GM18520 (cell line): ENCODE results near the gene TIMM17A.

ENCODE experiments used
- ATAC-seq: cut with Tn5 transposase; IDR thresholded peaks from one replicate; pipeline ENCODE4 v1.9.1; 2021; ENCODE audit not compliant: unreplicated experiment

The TIMM17A gene

DNA sequence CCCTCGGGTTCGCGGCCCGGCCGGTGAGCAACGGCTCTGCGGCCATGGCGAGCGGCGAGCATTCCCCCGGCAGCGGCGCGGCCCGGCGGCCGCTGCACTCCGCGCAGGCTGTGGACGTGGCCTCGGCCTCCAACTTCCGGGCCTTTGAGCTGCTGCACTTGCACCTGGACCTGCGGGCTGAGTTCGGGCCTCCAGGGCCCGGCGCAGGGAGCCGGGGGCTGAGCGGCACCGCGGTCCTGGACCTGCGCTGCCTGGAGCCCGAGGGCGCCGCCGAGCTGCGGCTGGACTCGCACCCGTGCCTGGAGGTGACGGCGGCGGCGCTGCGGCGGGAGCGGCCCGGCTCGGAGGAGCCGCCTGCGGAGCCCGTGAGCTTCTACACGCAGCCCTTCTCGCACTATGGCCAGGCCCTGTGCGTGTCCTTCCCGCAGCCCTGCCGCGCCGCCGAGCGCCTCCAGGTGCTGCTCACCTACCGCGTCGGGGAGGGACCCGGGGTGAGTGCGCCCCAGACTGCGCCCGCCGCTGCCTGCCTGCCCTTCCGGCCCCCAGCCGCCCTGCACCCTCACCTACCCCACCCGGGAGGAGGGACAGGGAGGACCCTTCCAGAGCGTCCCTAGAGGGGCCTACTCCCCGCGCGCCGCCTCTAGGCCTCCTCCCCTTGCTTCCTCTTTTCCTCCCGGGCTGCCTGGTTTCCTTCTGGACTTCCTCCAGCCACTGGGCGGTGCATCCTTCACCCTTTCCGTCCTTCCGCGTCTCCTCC lies 27.5 kb downstream of the TIMM17A start, which contains the start of gene RNPEP:
RNPEP (plus strand) TSS at position 26 of the 757 bp plus-strand sequence; CDS start at position 45, 19 bp downstream.
- ATAC-seq, result peak; percentile 55

GRCh38 chr1:201983380-201983805 lies 28.1 kb downstream of the TIMM17A start:
- ATAC-seq, result no peak

DNA sequence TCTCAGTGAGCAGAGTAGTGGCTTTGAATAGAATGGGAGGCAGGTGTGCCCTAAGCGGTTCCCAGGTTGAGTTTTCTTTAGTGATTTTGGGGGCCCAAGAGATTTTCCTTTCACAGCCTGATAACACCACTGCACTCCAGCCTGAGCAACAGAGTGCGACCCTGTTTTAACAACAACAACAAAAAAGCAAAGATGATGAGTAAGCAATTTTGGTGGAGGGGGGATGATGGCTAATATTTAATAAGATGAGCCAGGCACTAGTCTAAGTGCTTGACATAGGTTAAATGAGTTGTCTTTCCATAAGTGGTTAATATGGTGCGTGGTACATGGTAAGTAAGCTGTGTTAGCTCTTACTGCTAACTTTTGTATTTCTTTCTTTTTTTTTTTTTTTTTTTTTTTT lies 29.1 kb downstream of the TIMM17A start:
- ATAC-seq, result no peak

DNA sequence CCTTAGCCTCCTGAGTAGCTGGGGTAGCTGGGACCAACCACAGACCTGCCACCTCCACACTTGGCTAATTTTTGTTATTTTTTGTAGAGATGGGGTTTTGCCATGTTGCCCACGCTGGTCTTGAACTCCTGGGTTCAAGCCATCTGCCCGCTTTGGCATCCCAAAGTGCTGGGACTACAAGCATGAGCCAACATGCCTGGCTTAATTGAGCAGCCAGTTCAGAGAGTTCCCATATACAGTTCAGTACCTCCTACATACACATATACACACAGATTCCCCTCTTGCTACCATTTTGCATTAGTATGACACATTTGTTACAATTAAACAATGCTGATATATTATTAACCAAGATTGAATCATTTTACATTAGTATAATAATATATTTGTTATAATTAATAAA lies 30.1 kb downstream of the TIMM17A start:
- no peak for ATAC-seq

GRCh38 chr1:201988601-201989000 lies 33.3 kb downstream of the TIMM17A start:
- ATAC-seq, result no peak

GRCh38 chr1:201989354-201990128 lies 34.2 kb downstream of the TIMM17A start:
- no peak for ATAC-seq

DNA sequence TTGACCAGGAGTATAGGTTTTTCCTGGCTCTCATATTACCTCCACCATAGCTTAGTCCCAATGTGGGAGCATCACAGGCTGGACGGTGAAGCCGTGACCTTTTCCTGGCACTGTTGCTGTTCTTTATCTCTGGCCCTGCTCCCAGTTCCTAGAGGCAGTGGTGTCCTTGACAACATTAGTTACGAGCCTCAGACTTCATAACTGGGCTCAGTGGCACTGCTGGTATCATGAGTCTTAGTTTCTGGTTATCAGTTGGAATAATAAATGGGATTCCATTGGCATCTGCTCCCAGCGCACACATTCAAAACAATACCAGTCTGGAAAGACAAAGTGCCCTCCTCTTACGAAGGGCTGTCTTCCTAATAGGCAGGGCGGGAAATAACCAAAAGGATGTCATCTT lies 35.1 kb downstream of the TIMM17A start:
- ATAC-seq, result no peak

GRCh38 chr1:201999625-202000238 lies 44.4 kb downstream of the TIMM17A start:
- ATAC-seq, result no peak

- ATAC-seq, result no peak
These were observed 47.2 kb downstream of the TIMM17A start for GRCh38 chr1:202002507-202002906.

- ATAC-seq, result no peak
These were observed 49.4 kb downstream of the TIMM17A start for GRCh38 chr1:202004711-202005110.

DNA sequence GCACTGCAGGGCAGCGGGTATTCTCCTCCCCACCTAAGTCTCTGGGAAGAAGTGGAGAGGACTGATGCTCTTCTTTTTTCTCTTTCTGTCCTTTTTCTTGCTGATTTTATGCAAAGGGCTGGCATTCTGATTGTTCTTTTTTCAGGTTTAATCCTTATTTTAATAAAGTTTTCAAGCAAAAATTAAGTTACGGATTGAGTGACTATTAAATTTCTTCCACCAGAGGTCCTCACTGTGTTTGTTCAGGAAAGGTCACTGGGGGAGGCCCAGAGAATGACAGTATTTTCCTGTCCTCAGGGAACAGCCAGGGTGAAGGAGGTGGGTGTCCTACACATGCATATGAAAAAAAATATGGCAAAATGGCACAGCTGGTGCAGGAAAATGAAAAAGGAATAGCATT lies 50.7 kb downstream of the TIMM17A start:
- no peak for ATAC-seq

DNA sequence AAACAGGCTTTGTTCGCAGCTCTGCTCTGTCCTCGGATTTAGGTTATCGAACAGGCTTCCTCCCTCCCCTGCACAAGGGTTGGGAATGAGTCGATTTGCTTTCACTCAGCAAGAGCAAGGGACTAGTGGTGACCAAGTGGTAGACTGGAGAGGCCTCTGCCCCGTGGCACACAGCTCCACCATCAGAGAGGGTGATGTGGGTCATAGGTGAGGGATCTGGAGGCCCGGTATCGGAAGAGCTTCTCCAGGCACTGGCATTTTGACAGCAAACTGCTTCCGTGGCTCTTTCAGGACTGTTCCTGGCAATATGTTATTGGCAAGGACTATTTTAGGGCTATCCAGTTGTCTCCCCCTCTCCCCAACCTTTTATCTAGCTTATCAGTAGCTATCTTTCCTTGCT lies 52.0 kb downstream of the TIMM17A start:
- ATAC-seq, result no peak

GRCh38 chr1:202007805-202008489 lies 52.6 kb downstream of the TIMM17A start:
- ATAC-seq, result no peak

DNA sequence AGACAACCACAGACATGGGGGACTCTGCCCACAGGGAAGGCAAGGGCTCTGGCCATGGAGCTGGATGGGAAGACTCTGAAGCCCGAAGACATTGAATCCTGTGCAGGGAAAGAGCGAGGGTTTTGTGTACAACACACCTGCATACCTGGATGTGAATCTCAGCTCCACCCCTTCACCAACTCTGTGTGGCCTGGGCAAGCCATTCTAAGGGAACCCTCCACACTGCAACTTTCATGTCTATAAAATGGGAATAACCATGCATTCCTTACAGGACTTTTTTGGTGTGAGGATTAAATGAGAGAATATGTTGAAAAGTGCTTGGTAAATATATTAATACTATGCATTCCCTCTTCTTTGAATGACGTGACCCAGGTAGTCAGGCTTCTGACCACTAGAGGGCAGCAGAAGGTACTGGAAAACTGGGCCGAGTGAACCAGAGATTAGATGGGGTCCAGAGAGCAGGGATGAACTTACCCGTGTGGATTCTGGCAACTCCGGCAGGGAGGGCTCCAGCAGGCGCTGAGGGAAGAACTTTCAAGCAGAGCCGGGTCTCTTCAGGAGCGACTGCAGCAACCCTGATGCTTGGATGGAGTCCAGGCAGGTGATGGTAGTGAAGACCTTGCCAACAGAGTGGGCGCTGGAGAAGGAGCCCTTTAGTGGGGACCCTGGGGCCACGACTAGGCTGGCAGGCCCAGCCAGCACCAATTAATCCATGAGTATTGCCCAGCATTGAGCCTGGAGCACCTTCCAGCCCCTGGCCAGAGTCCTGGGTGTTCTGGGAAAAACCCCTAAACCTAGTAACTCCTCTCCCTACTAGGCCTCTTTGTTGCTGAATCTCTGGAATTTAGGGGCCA lies 54.2 kb downstream of the TIMM17A start:
- peak; percentile 33 for ATAC-seq

GRCh38 chr1:202010180-202011015 lies 55.1 kb downstream of the TIMM17A start, which contains the start of gene ELF3:
ELF3 (plus strand) TSS chr1:202010587; CDS start chr1:202011137, 550 bp downstream.
- ATAC-seq, result peak; percentile 88

- ATAC-seq, result no peak
These were observed 56.7 kb downstream of the TIMM17A start for GRCh38 chr1:202011994-202012393.

- no peak for ATAC-seq
These were observed 57.5 kb downstream of the TIMM17A start for GRCh38 chr1:202012544-202013478.

DNA sequence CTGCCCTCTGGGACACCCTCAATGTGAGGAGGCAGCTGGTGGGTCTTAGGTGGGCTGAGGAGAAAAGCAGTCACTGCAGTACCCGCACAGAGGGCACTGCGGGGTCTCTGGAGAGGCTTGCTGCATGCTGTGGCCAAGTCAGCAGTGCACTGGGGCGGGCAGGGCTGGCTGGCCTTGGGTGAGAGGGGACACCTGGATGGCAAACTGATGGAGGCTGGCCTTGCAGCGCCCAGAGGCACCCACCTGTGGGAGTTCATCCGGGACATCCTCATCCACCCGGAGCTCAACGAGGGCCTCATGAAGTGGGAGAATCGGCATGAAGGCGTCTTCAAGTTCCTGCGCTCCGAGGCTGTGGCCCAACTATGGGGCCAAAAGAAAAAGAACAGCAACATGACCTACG lies 58.3 kb downstream of the TIMM17A start:
- ATAC-seq, result no peak
